ENCODE results near the gene SULT1C2.
"Not testable (repeated sequence)": the region's sequence is repeated elsewhere in the genome, so short reads cannot be mapped to it uniquely, and the experiment has no call there.

The SULT1C2 gene

DNA sequence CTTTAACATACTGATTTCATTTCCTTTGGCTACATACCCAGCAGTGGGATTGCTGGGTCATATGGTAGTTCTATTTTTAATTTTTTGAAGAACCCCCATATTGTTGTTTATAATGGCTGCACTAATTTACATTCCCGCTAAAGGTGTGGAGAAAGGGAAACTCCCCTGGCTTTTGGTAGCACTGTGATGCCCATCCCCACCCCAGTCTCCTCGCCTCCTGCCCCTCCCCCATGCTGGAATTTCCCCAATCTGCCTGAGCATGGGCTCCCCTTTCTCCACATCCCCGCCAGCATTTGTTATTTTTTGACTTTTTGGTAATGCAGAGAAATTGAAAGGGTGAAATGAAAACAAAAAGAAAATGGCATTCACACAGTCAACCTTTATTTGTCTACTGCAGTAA lies 59.1 kb downstream of the SULT1C2 start:
- TF ChIP-seq, protein P1, sequence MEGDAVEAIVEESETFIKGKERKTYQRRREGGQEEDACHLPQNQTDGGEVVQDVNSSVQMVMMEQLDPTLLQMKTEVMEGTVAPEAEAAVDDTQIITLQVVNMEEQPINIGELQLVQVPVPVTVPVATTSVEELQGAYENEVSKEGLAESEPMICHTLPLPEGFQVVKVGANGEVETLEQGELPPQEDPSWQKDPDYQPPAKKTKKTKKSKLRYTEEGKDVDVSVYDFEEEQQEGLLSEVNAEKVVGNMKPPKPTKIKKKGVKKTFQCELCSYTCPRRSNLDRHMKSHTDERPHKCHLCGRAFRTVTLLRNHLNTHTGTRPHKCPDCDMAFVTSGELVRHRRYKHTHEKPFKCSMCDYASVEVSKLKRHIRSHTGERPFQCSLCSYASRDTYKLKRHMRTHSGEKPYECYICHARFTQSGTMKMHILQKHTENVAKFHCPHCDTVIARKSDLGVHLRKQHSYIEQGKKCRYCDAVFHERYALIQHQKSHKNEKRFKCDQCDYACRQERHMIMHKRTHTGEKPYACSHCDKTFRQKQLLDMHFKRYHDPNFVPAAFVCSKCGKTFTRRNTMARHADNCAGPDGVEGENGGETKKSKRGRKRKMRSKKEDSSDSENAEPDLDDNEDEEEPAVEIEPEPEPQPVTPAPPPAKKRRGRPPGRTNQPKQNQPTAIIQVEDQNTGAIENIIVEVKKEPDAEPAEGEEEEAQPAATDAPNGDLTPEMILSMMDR (IDR thresholded peaks at IDR 0.05; ENCODE audit: insufficient read depth, low read depth, low read length, missing control alignments), result no peak
- H3K4me3 ChIP-seq (ENCODE audit: low read length), result no peak overlapping the region

DNA sequence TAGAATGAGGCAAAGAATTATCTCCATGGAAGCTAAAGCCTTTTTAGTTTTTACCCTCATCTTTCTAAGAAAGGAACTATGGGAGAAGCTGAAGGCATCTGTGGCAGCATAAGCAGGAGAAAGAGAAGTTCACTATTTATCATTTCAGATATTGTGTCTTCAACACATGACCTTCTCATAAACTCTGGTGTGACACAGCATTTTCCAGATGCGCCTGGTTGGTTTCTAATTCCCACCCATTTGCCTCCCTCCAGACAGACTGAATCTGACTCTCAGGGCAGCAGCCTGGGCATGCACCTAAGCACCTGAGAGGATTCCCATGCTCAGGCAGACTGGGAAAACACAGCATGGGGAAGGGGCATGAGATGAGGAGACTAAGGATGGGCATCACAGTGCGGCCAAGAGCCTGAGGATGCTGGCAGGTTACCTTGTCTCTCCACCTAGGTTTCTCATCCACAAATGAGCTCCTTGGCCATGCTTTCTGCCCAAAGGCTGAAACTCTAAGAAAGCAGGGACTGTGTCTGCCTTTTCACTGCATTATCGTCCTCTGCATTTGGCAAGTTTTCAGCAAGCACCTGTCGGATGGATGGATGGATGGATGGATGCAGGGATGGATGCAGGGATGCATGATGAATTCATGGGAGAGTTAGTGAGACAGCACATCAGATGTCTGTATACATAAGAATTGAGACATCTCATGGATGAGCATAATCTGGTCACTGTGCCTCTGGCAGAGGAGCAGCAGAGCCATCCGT lies 60.3 kb downstream of the SULT1C2 start:
- no peak overlapping the region for H3K4me3 ChIP-seq (ENCODE audit: low read length)
- TF ChIP-seq, protein P1 (IDR thresholded peaks at IDR 0.05; ENCODE audit: insufficient read depth, low read depth, low read length, missing control alignments), result no peak
- no peak for DNase-seq (ENCODE audit: low read depth)

More for the DNA sequence above, 59.1 kb downstream of the SULT1C2 start:
- no peak for DNase-seq (ENCODE audit: low read depth)

DNA sequence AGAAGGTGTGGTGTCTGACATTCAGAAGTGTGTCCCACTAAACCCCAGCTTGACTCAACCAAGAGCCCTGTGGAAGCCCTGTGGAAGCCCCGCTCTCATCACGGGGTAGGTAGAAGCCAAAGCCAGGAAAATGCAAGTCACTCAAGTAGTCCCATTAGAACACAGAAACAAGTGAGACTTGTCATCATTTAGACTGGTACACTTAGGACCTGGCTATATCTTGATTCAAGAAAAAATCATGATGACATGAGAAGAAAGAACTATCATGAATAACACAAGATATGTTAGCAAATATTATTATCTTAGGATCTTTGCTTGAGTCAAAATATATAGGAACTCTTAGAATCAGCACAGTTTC lies 60.9 kb downstream of the SULT1C2 start:
- DNase-seq (ENCODE audit: low read depth), result no peak
- TF ChIP-seq, protein P1 (IDR thresholded peaks at IDR 0.05; ENCODE audit: insufficient read depth, low read depth, low read length, missing control alignments), result no peak
- H3K4me3 ChIP-seq (ENCODE audit: low read length), result no peak overlapping the region

DNA sequence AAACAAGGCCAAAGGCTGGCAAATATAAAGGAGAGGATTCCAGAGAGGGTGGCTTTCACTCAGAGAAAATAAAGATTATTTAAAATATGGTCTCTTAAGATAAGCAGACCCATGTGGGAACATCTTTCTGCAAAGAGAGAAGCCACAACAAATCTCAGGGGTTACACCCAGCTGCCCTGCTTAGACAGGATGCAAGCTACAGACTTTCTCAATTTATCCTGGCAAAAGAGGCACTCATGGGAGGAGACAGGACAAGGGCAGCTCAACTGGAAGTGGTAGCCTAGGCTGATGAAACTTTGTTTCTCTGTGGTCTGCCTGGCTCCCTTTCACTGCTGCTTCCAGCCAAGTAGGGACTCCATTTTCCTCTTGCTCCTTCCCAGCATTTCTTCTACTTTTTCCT lies 63.2 kb downstream of the SULT1C2 start:
- no peak for DNase-seq (ENCODE audit: low read depth)

DNA sequence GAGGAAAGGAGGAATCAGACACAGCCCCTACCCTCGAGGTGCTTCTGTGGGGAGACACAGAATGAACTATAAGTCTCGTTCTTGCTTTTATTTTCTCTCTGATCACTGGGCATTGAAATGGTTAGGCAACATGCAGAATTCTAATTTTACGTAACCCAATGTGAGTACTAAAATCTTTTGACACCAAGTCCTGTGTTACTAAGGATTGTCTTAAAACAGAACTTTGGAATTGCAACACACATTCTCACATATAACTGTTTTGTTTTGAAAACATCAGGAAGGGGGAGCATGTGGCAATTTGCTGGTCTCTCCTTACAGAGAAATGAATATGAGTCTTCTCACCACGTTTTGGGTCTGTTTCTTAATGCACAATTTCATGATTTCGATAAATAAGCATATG lies 65.4 kb downstream of the SULT1C2 start:
- no peak overlapping the region for H3K4me3 ChIP-seq (ENCODE audit: low read length)
- TF ChIP-seq, protein P1 (IDR thresholded peaks at IDR 0.05; ENCODE audit: insufficient read depth, low read depth, low read length, missing control alignments), result no peak
- no peak for DNase-seq (ENCODE audit: low read depth)

More for the DNA sequence above, 63.2 kb downstream of the SULT1C2 start:
- TF ChIP-seq, protein P1 (IDR thresholded peaks at IDR 0.05; ENCODE audit: insufficient read depth, low read depth, low read length, missing control alignments), result no peak
- no peak overlapping the region for H3K4me3 ChIP-seq (ENCODE audit: low read length)

DNA sequence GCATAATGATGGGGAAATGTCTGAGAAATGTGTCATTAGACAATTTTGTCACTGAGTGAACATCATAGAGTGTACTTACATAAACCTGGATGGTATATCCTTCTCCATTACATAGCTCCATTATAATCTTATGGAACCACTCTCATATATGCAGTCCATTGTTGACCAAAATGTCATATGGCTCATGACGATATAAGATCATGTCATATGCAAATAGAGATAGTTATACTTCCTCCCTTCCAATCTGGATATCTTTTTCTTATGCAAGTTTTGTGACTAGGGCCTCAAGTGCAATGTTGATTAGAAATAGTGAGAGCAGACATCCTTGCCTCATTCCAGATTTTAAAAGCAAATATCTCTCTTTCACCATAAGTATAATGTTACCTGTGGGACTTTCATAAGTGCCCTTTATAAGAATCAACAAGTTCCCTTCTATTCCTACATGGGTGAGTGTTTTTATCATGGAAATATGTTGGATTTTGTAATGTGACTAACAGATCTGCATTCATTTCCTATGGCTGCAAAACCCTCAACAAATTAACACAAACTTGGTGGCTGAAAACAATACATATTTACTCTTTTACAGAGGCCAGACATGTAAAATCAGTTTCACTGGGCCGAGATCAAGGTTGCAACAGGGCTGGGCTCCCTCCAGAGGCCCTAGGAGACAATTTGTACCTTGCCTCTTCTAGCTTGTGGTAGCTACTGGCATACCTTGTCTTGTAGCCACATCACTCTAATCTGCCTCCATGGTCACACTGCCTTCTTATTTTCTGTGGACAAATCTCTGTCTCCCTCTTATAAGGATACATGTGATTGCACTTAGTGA lies 67.4 kb downstream of the SULT1C2 start:
- DNase-seq (ENCODE audit: low read depth), result no peak

DNA sequence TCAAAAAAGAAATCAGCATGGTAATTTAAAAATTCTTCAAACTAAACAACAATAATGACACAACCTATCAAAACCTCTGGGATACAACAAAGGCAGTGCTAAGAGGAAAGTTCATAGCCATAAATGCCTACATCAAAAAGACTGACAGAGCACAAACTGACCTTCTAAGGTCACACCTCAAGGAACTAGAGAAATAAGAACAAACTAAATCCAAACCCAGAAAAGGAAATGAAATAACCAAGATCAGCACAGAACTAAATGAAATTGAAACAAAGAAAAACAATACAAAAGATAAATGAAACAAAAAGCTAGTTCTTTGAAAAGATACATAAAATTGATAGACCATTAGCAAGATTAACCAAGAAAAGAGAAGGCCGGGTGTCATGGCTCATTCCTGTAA lies 70.6 kb downstream of the SULT1C2 start:
- H3K4me3 ChIP-seq (ENCODE audit: low read length); DNase-seq (ENCODE audit: low read depth): not testable (repeated sequence)

More for the DNA sequence above, 67.4 kb downstream of the SULT1C2 start:
- TF ChIP-seq, protein P1 (IDR thresholded peaks at IDR 0.05; ENCODE audit: insufficient read depth, low read depth, low read length, missing control alignments), result no peak
- no peak overlapping the region for H3K4me3 ChIP-seq (ENCODE audit: low read length)
